Hematopoietic multipotent progenitor cell treated with erythropoietin and hydrocortisone succinate and interleukin-3 and kit ligand, for 8 days (in vitro differentiated cells): ENCODE measurements around the gene IL22RA1.

Source experiments
- DNase-seq: peaks from one replicate; pipeline ENCODE4 v3.0.0-alpha.2; 2015

The IL22RA1 gene

DNA sequence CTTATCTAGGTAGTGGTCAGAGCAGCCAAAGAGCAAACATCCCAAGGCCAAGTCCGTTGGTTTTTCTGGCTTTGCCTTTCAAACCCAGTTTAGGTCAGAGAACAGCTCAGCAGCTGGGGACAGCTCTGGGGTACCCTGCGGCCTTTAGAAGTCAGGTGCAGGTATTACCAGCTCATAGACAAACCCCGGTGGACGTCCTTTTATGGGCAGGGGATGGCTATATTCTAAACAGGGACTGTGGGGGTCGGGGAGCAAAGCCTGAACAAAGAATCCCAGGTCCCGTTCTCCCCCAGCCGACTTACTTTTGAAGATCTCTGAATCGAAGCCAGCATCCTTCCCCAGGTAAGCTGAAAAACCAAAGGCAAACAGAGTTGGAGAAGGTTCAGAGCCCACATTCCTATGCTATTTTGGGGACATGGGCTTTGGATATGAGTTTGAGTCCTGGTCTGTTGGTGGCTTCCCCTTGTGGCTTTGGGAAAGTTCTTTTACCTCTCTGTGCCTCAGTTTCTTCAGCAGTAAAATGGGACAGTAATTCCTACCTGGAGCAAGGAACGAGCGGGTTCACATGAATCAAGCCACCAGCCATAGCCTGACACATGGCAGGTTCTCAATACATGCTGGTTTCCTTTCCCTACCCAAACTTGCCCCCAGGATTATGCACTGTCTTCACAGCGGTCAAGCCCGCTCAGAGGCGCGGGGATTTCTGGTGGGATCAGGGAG, 47.6 kb downstream of the IL22RA1 start:
- no peak for DNase-seq

DNA sequence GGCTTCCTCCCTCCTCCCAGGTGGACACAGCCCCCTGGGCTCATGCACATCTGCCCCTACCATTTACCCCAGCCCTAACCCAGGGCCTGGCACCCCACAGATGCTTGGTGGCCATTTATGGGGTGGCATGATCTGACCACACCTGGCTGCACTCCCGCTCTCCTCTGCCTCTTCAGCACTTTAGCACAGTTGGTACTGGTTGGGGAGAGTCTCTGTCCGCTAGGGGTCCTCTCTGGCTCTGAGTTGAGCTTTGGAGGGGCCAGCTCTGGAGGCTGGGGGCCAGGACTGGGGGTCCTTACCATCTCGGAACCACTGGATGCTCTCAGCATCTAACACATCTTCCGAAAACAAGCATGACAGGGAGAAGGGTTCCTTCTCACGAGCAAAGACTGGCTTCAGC, 48.4 kb downstream of the IL22RA1 start:
- no peak for DNase-seq

DNA sequence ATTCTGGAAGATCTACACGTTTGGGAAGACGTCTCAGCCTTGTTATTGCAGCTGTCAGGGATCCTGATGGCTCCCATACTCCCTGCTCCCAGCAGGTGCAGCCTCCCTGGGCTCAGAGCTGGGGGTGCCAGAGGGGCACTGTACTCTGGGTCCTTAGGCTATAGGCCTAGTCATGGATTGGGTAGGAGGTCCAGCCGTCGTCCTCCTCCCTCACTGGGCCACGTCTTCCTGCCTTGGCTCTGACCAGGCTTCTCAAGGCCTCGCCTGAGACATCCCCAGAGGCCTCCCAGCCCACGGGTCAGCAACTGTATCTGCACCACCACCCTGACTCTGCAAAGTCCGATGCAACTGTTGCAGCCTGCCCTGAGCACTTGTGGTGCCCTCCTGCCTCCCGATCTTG, 49.2 kb downstream of the IL22RA1 start:
- DNase-seq = no peak

DNA sequence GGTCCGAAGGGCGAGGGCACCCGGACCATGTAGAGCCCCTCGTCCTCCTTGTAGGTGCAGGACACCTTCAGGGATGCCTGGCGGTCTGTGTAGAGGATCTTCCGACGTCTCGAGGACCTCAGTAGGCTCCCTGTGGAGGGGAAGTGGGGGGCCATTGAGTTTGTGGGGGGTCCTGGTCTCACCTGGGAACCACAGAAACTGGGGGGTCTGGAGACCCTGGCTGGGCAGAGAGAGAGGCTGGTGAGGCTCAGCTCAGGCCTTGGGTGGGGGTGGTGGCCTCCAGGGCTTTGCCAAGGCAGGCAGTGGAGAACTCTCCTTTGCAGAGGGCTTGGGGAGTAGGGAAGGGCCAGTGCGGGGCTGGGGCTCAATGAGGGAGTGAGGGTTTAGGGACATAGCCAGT, 50.0 kb downstream of the IL22RA1 start:
- no peak for DNase-seq

DNA sequence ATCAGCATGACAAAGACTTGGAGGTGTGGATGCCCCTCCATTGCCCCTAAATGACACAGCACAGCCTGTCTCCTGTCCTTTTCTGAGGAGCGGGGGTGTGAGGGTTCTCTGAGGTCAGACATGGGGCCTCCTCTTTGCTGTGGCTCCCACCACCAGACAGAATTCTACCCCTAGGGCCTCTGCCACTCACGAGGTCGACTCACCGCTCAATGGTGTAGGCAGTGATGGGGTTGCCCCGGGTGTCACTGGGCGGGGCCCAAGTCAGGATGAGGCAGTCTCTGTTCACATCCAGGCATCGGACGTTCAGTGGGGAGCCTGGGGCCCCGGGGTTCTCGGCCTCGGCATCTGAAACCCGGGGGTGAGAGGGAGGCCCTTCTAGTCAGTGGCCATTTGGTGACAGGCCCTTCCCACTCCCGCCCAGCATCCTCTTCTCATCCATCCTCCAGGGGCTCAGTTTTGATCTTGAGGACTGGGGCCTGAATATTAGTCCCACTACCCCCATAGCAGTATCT, 50.9 kb downstream of the IL22RA1 start:
- no peak for DNase-seq

DNA sequence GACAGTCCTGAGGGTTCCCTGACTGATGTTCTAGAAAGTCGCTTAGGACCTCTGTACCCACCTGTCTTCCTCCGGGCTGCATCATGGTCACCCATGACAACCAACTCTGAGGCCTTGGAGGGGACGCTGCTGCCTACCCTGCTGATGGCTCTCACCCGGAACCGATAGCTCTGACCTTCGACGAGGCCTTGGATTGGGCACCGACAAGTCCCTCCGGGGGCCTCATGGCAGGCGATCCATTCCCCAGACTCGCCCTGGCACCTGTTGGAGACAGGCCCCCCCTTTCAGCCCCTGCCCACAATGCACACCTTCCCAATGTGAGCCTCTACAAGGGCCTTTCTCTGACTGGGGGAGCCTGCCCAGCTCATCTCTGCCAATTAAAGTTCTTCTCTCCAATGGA, 52.2 kb downstream of the IL22RA1 start:
- no peak for DNase-seq

DNA sequence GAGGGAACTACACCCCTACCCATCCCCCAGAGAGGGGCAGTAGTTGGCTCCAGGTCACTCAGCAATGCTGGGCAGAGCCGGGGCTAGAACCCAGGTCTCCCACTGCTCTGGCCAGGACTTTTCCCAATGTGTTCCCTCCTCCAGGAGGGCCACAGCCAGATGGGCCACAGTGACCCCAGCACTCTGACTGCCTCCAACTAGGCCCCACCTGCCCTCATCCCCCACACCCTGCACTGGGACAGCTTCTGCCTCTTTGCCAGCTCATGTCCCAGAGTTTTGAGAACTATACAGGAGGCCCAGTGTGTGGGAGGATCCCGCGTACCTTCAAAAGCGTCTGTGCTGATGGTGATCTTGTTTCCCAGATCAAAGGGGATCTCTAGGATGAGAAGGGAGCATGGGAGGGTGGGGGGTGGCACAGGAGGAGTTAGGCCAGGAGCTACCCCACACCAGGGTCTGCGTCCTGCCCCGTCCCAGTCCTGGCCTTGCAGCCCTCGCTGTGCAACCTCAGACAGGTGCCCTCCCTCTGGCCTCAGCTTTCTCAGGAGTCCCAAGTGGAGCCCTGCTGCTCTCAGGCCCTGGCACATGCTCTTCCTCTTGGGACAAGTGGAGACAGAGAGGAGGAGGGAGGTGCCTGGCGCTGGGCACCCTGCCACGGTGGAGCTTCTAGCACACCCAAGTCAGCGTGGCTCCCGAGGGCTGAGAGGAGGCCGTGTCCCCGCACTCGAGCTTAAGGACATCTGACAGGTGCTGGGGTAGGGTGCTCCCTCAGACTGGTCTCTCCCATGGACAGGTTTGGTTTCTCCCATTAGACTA, 53.0 kb downstream of the IL22RA1 start:
- DNase-seq = no peak

DNA sequence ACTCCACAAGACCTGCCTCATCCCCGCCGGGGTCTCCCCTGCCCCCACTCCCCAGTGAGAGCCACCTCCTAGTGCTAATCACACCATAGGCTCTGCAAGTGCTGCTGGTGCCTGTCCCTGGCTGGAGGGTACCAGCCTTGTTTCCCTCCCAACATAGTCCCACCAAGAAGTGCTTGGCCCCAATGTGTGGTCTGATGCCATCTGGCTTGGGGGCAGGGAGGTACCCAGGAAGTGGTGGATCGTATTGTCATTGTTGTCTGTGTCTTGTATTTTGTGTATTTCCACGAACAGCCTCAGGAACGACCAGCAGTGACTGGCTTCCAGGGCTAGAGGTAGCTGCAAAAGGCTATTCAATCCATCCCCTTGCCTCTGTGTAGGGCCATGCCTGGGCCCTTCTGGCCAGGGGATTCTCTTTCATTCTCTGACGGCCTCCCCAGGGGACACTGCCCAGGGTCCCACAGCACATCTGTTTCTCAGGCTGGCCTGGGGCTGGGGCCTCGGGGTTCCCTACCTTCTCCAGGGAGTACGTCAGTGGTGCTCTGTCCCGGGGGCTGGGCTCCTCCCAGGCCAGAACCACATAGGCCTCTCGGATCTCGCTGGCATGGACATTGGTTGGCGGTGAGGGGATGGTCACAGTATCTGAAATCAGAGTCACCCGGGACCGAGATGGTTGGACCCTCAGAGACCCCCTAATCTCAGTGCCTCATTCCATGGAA, 53.8 kb downstream of the IL22RA1 start:
- no peak for DNase-seq

DNA sequence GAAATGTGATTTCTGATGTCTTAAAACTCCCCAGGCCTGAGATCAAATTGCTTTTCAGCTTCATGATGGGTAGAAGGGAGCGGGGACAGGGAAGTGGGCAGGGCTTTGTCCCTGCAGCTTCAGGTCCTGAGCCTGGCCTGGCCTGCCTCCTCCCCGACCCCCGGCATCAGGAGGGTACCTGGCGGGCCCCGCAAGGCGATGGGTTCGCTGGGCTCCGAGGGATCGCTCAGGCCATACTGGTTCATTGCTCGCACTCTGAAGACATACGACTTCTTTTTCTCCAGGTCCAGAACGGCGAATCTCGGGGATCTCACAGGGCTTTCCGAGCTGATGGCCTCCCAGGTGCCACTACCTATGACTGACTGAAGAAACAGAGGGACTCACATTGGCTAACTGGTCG, 56.5 kb downstream of the IL22RA1 start:
- no peak for DNase-seq

DNA sequence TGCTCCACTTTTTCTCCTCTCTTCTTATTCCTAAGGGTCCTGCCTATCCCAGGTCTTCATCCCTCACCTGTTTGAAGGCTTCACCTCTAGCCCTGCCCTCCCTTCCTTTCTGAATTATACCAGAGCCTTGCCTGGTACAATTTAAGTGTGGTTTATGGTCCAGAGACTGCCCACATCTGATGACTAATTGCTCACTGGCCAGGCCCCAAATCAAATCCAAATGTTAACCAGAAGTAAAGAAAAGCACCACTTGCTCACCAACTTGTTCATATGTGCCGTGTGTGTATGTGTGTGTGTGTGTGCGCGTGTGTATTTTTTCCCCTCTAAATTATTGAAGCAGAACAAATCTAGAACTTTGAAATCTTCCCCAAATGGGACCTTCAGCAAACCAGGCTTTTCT, 57.4 kb downstream of the IL22RA1 start:
- DNase-seq = no peak

DNA sequence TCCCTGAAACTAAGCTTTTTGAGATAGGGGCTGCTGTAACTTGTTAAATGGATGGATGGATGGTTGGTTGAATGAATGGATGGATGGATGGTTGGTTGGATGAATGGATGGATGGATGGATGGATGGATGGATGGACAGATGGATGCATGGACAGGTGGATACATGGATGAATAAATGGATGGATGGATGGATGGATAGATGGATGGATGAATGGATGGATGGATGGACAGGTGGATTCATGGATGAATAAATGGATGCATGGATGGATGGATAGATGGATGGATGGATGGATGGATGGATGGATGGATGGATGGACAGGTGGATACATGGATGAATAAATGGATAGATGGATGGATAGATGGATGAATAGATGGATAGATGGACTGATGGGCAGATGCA, 57.9 kb downstream of the IL22RA1 start:
- no peak for DNase-seq

DNA sequence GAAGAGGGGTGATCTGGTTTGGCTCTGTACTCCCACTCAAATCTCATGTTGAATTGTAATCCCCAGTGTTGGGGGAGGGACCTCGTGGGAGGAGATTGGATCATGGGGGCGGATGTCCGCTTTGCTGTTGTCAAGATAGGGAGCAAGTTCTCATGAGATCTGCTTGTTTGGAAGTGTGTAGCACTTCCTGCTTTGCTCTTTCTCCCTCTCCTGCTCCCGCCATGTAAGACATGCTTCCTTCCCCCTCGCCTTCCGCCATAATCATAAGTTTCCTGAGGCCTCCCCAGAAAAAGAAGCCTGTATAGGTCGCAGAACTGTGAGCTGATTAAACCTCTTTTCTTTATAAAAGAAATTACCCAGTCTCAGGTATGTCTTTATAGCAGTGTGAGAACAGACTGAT, 58.9 kb downstream of the IL22RA1 start:
- DNase-seq = no peak

DNA sequence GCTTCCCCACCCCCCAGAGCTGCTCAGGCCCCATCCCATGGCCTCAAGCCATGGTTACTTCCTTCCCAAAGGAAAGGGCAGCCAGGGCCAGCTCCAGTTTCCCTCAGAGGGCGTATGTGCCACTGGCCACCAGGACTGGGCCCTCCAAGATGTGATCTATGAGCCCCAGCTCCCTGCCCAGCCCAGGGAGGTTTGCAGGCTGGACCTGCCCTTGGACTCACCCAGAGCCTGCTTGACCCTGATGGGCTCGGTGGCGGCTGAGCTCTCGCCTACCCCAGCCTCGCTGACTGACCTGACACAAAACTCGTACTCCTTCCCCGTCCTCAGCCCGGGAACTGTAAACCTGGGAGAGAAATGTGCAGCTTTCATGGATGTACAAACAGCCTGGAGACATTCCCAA, 60.6 kb downstream of the IL22RA1 start:
- DNase-seq = no peak

DNA sequence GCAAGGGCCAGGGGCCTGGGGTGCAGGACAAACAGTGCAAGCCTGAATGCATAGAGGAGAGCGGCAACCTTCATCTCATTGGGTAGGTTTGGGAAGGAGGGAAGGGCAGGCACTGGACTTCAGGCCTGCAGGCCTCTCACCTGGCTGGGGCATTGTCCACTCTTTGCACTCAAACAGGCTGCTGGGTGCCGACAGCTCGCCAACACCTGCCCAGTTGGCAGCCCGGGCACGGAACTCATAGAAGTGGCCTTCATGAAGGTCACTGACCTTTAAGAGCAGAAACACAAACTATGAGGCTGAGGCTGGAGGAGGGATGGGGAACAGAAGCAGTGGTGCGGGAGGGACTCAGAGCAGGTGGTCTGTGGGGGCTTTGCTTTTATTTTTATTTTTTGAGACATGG, 61.8 kb downstream of the IL22RA1 start:
- DNase-seq = no peak

DNA sequence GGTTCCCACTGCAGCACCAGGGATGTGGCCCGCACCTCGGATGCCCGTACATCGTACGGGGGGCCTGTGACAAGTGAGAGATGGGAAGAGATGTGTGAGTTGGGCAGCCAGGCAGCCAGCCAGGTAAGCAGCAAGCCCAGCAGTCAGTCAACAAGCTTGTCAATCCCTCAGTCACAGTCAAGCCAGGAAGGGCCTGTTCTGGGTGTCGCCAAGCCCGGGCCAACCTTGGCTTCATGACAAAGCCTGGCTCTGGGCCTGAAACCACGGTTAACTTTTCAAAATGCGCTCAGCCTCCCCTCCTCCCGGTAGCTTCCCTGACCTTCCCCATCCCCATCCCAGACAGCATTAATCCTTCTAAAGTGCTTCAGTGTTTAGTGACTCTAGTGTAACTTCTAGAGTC, 62.8 kb downstream of the IL22RA1 start:
- DNase-seq = no peak

DNA sequence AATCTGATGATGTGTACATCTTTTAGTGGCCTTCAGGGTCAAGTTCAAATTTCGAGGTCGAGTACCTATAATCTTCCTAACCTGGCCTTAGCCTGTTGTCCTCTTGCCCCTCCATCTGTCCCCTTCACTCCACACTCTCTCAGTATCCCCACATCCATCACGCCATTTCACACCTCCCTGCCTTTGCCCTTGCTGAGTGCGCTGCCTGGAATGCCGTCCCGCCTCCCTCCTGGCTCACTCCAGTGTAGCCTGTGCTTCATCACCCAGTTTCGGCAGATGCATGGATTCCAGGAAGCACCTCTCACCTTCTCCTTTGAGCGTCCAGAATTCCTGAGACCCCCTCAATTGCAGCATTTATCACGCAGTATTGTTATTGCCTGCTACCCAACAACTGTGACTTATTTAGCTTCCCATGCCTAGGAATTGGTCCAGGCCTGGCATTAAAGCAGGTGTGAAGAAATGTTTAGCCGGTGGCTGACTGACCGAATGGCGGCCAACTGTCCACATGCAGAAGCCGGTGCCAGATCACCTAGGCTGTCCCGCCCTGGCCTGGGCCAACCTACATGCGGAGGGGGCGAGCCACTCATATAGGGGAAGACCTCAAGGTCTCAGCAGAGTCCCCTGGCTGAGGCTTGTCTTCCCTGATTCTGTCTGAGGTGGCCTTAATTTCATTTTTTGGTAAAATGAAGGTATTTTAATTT, 65.5 kb downstream of the IL22RA1 start:
- no peak for DNase-seq

DNA sequence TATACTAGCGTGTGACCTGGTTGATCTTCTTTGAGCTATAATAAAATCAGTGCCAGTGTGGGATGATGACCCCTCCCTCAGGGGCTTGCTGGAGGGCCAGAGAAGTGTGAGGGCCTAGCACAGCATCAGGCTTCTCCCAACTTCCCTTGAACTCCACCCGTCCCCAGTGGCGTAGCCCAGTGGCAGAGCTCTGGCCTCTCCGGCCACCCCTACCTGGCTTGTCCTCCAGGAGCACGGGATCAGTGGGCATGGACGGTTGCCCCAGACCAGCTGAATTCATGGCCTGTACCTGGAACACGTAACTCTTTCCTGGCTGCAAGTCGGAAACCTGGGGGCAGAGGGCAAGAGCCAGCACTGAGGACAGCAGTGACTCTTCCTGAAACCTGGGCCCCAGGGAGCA, 67.0 kb downstream of the IL22RA1 start:
- DNase-seq = no peak

DNA sequence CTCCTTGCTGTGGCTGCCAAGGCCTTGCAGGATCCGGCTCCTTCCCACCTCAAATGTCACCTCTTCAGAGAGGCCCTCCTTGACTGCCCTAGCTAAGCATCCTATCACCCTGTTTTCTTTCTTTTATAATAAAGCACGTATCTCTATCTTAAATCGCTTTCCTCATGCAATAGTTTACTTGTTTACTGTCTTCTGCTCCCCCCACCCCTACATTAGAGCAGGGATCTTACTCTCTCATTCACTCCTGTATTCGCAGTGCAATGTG, 67.4 kb downstream of the IL22RA1 start:
- no peak for DNase-seq

DNA sequence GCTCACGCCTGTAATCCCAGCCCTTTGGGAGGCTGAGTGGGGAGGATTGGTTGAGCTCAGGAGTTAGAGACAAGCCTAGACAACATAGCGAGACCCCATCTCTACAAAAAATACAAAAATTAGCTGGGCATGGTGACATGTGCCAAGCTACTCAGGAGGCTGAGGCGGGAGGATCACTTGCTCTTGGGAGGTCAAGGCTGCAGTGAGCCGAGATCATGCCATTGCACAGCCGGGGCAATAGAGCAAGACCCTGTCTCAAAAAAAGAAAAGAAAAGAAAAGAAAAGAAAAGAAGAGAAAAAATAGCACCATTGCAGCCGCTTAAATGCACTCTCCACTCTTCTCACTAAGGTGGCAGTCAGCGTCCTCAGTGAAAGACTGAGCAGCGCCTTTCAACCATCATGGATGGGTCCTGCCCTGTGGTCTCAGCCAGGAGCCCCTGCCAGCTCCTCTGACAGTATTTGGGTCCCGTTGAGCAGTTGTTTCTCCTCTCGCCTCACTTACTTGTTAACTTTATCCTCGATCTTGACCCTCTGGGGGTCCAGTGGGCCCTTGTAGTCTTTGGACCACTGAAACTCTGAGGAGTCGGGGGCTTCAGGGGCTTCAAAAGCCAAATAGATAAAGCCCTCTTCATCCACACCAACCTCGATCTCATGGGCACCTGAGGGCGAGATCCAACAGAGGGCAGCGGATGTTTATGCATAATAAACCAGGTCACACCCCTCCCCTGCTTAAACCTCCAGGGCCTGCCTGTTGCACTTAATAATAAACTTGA, 67.9 kb downstream of the IL22RA1 start:
- no peak for DNase-seq

DNA sequence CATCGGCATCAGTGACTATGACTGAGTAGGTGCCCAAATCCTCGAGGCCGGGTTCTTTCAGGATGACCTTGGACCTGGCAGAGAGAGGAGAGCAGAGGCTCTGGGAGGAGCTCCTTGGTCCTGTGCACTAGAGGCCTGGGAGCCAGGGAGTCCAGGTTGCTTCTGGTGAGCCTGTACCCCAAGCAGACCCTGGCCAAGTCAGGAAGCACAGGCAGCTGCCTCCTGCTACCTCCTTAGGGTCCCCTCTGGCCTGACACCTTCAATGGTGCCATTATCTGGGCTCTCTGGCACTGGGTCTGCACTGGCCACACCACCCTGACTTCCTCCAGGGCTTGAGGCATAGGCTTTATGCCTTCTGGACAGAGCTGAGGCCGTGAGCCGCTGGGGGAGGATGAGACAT, 68.7 kb downstream of the IL22RA1 start:
- DNase-seq = no peak

DNA sequence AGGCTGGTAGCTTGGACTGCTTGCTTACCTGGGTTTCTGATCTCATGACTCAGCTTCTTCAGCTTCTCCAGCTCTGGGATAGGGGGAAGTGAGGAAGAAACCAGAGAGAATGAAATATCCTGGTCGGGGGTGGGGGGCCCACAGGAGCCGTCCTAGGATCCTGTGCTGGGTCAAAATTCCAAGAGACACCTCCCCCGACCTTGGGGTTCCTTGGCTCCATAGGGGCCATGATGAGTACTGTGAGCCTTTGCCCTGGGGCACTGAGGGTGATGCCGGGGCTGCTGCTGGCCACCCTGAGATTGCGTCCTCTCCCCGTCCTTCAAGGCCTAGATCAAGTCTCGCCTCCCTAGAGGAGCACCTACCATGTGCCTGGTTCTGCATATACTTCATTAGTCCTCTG, 71.0 kb downstream of the IL22RA1 start:
- DNase-seq = no peak

DNA sequence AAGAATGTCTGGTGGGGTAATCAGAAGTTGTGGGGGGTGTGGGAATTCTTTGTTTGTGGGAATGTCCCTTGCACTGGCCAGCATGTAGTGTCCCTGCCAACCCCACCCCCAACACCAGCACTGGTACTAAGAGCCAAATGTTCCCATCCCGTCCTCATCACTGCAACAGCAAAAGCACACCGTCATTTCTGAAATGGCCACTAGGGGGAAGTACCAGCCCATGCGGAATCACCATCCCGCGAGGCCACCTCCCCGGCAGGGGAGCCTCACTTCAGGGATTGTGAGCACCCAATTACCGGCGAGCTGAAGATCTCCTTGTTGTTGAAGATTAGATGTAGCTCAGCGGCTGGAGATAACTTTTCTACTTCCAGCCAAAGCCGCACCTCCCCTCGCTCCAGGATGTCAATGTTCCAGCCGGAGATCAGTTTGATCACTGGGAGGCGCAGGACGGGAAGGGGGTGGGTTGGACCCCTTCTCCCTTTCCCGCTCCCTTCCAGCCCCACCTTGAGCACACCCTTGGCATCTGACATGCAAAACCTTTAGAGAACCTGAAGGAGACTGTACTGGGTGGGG, 72.0 kb downstream of the IL22RA1 start:
- peak; percentile 77 for DNase-seq
